Activated naive CD4-positive, alpha-beta T cell (primary cell): Measurements from ENCODE around the gene PI4KA.

Experiments used
- DNase-seq, 4 experiments: peaks; one replicate each; lab custom pipeline; 2025; lab: John Stamatoyannopoulos, UW

The PI4KA gene

GRCh38 chr22:20881869-20882815 is 23.5 kb upstream of the PI4KA start:
- DNase-seq = no peak

GRCh38 chr22:20881231-20881630 is 22.6 kb upstream of the PI4KA start:
- DNase-seq = no peak

DNA sequence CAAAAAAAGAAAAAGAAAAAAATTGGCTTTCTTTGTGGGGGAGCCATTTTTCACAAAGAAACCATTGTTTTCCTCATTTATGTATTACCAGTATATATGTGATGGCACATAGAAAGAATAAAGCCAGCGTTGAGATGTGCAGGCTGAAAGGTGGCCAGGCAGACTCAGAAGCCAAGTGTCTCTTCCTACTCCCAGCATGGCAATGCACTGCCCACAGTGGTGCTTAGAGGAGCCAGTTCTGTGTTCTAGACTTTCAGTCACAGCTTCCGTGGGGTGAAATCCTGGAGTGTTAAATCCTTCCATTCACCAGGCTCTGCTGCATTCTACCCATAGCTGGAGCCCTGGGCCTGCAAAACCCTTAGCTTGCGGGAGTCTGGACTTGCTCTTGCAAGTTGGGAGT is 19.1 kb upstream of the PI4KA start:
- DNase-seq = no peak

DNA sequence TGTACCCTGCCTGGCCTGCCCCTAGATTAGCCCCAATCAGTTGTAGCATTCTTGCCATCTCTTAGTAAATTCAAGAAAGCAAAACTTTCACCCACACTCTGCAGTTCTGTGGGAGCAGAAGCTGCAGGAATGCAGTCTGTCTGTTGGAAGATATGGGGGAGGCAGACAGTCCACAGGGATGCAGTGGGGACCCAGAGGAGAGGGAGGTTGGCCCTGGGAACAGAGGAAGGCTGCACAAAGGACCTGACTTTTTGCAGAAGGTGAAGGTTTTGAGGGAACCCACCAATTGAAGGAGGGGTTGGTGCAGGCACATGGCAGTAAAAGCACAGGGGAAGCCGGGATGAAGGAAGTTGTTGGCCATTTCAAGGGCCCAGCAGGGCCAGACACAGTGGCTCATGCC is 16.7 kb upstream of the PI4KA start:
- no peak for DNase-seq

DNA sequence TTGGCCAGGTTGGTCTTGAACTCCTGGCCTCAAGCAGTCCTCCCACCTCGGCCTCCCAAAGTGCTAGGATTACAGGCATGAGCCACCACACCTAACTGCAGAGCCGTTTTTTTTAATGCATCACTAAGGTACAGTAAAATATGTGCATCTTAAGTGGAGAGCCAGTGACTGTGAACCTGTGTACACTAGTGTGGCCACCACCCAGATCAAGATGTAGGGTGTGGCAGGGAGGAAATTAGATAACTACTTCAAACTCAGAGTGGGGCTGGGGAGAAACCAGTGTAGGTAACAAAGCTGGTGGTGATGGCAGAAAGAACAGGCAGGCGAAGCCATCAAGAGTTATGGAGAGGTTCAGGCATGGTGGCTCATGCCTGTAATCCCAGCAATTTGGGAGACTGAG is 14.6 kb upstream of the PI4KA start:
- DNase-seq = no peak

GRCh38 chr22:20869234-20869633 is 10.6 kb upstream of the PI4KA start:
- no peak for DNase-seq

GRCh38 chr22:20868025-20868962 is 9.7 kb upstream of the PI4KA start:
- no peak for DNase-seq

DNA sequence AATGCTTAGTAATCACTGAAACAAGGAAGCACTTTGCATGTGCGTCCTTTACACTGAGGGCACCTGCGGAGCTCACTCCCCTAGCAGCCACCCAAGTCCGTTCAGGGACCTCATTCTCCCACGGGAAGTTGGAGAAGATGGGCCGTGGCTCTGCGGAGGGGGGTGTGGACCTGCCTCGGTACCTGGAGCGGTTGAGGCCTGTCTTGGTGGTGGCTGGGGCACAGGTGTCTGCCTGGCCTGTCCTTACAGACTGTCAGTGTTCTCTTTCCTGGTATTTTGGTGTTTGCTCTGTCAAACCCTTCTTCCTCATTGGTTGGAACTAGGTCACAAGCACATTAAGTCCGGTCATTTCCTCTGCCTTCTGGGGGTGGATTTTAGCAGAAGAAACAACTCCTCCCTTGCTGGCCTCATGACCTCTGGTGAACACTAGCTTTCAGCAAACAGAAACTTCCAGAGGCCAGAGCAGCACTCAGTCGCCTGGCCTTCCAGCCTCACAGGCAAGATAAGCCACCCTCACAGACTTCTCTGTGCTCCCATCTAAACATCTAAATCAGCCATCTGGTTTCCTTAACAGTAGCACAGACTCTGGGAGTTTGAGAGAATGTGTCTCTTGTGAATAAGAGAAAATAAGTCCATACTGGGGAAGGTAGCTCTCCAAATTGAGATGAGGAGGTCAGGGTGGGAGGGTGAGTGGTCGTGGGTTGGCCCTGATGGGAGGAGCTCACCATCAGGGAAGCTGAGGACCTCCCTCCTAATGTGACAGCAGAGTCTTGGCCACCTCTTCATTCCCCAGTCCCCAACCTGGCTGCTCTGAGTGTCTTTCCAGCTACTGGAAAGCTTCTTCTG is 8.8 kb upstream of the PI4KA start:
- DNase-seq = no peak

DNA sequence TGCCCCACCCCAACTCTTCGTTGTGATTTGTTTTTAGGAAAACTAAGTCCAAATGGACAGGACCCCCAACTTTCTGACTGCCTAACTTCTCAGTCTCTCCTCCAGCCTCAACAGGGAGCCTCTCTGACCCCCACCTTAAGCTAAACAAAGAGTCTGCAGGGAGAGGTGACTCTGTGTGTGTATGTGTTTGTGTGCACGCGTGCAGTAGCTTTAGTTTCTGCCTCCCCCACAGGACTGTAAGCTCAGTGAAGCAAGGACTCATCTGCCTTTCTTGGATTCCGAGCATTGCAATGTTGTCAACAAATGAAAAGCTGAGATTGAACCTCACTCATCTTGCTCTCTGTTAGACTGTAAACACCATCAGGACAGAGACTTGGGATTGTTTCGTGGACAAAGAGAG is 8.1 kb upstream of the PI4KA start:
- DNase-seq = no peak

DNA sequence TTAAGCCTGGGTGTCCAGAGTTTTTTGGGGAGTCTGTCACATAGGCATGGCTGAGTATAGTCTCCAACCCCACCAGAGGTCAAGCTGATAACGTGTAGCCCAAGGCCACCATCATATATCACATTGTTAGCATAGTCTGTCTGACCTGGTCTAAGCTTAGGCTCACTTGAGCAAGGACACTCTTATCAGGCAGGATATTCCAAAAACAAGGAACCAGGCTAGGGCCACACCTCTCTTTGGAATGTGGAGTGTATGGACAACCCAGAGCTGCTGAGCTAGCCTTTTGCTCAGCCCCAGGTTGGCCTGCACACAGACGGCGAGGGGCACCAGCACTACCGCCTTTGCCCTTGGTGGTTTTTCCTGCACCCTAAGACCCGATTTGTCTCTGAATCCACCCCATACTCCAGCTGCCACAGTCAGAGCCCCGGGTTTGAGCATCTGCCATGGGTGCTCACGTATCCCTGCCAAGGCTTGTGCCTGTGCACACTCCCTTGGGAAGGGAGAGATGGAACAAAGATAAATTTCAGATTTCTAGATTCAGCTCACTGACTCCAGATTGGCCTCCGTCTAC is 7.3 kb upstream of the PI4KA start:
- DNase-seq = no peak

GRCh38 chr22:20865331-20865730 is 6.7 kb upstream of the PI4KA start:
- DNase-seq = no peak

DNA sequence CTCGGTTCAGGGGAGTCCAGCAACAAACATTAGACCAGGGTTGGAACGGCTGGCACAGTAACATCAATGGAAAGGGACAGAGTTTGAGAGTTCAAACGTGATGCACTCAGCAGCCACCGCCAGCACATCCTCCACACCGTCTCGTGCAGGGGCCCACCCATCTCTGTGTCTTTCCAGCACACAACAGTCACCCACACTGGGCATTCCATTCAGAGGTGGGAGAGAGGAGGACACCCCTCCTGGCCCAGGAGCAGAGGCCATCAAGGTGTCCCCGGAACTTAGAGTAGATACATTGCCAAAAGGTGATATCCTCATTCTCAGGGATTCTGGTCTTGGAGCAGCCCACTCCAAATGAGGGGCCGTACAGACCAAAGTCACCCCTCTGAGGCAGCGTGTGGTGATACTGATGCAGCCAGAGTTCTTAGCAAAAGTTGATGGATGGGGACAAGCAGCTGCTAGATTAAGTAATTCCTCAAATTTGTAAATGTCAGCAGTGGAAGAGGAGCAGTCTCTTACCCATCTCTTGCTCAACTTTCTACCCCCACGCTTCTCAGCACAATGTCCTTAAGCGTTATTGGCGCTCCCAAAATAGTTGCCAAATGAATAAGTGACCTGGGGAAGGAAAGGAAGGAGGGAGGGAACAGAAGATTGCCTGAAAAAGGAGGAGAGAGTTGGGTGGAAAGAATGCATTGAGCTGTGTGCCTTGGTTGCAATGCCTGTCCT is 5.7 kb upstream of the PI4KA start:
- DNase-seq = no peak

DNA sequence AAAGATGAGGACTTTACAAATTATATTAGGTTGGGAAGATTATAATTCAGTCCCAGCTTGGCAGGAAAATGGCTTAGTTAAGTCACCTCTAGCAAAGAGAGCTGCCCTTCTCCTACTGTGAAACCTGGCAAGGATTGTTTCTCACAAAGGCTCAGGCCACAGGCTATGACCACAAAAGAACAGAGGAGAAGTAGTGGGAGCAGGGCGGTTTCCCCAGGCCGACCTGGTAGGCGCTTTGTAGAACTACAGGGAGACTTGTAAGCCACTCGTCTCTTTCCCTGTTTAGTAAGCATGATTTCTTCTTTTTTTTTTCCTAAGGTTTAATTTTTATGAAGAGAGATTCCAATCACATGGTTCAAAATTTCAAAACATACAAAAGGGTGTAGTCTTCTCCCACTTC is 4.8 kb upstream of the PI4KA start:
- DNase-seq = no peak

GRCh38 chr22:20862540-20862939 is 3.9 kb upstream of the PI4KA start:
- DNase-seq = no peak

- DNase-seq = no peak
These were observed 1.0 kb upstream of the PI4KA start for GRCh38 chr22:20859615-20860014.

- DNase-seq = peak; percentile 63 to 76 (median 66)
These were observed 585 bp downstream of the PI4KA start for GRCh38 chr22:20857838-20858614.

GRCh38 chr22:20857247-20857643 is 1.4 kb downstream of the PI4KA start:
- DNase-seq = no peak

GRCh38 chr22:20853236-20853660 is 5.4 kb downstream of the PI4KA start:
- DNase-seq = no peak

- DNase-seq = no peak
These were observed 6.1 kb downstream of the PI4KA start for GRCh38 chr22:20852503-20852902.

DNA sequence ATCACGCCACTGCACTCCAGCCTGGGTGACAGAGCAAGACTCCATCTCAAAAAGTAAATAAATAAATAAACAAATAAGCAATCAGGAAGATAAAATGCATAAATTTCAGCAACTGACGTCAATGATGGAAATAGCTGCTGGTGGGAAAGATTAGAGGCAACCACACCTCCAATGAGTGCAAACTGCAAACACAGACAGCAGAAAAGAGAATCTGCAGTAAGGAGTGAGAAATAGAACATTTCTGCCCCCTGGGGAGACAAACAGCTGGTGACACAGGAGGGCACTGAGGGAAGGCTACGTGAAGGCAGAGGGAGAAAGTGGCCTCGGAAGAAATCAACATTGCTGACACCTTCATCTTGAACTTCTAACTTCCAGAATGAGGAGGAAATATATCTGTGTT is 6.5 kb downstream of the PI4KA start:
- DNase-seq = no peak
